ENCODE measurements around the gene KCTD2. TPM values are rescaled to one million over a fixed set of nuclear protein-coding genes. Genes with fewer than 3 reads are reported as not detected.
"Not testable (repeated sequence)": the region's sequence is repeated elsewhere in the genome, so short reads cannot be mapped to it uniquely, and the experiment has no call there.

The KCTD2 gene
- total RNA-seq, 1 donor = 20.2 TPM

GRCh38 chr17:75003957-75004355 lies 43.1 kb upstream of the KCTD2 start:
- no peak for DNase-seq (ENCODE audit: low read depth)
- no peak for TF ChIP-seq CTCF (IDR thresholded peaks at IDR 0.05; ENCODE audit: insufficient read depth, low read length)
- no peak overlapping the region for H3K4me3 ChIP-seq (ENCODE audit: low read depth, low read length)

GRCh38 chr17:75004371-75004770 lies 42.7 kb upstream of the KCTD2 start:
- no peak for TF ChIP-seq CTCF (IDR thresholded peaks at IDR 0.05; ENCODE audit: insufficient read depth, low read length)
- no peak overlapping the region for H3K4me3 ChIP-seq (ENCODE audit: low read depth, low read length)
- no peak for DNase-seq (ENCODE audit: low read depth)

DNA sequence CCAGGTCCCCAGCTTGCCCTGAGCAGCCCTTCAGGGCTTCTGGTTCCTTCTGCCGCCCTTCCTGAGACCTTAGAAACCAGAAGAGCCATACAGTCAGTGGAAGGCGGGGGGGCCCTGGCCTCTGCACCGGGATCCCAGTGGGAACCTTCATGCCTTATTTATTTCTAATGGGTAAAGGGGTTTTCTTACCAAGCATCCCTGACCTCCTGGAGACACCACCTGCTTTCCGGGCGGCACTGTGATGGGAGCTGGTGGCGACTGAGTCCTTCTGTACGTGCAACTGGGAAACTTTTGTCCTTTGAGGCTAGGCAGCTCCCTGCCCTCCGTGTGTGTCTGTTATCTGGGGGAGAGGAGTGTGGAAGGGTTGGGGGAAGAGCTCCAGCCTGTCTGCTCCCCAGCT lies 41.7 kb upstream of the KCTD2 start:
- no peak for DNase-seq (ENCODE audit: low read depth)
- no peak overlapping the region for H3K4me3 ChIP-seq (ENCODE audit: low read depth, low read length)
- no peak for TF ChIP-seq CTCF (IDR thresholded peaks at IDR 0.05; ENCODE audit: insufficient read depth, low read length)

DNA sequence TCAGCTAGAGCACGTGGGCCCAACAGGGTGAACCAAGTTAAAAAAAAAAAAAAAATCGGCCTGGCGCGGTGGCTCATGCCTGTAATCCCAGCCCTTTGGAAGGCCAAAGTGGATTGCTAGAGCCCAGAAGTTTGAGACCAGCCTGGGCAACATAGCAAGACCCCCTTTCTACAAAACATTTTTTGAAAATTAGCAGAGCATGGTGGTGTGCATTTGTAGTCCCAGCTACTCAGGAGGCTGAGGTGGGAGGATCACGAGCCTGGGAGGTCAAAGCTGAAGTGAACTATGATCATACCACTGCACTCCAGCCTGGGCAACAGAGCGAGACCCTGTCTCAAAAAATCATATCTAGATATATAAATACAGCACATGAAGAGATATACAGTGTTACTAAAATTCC lies 40.9 kb upstream of the KCTD2 start:
- DNase-seq (ENCODE audit: low read depth); H3K4me3 ChIP-seq (ENCODE audit: low read depth, low read length): not testable (repeated sequence)

GRCh38 chr17:75006653-75007052 lies 40.4 kb upstream of the KCTD2 start:
- no peak overlapping the region for H3K4me3 ChIP-seq (ENCODE audit: low read depth, low read length)
- TF ChIP-seq CTCF (IDR thresholded peaks at IDR 0.05; ENCODE audit: insufficient read depth, low read length) = no peak
- DNase-seq (ENCODE audit: low read depth) = no peak

DNA sequence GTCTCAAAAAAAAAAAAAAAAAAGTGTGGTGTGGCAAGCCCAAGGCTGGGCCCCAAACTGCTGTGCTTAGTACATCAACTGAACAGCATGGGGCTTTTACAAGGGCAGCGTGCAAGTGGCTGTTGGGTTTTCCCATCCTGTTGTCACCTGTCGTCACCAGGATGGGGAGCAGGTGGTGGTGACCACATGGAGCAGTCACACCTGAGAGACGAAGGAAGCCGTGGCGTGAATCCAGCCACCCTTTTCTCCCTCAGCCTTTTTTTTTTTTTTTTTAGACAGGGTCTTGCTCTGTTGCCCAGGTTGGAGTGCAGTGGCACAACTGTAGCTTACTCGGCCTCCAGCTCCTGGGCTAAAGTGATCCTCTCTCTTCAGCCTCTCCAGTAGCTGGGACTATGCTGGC lies 38.7 kb upstream of the KCTD2 start:
- no peak for DNase-seq (ENCODE audit: low read depth)
- H3K4me3 ChIP-seq (ENCODE audit: low read depth, low read length) = no peak overlapping the region
- TF ChIP-seq CTCF (IDR thresholded peaks at IDR 0.05; ENCODE audit: insufficient read depth, low read length) = no peak

DNA sequence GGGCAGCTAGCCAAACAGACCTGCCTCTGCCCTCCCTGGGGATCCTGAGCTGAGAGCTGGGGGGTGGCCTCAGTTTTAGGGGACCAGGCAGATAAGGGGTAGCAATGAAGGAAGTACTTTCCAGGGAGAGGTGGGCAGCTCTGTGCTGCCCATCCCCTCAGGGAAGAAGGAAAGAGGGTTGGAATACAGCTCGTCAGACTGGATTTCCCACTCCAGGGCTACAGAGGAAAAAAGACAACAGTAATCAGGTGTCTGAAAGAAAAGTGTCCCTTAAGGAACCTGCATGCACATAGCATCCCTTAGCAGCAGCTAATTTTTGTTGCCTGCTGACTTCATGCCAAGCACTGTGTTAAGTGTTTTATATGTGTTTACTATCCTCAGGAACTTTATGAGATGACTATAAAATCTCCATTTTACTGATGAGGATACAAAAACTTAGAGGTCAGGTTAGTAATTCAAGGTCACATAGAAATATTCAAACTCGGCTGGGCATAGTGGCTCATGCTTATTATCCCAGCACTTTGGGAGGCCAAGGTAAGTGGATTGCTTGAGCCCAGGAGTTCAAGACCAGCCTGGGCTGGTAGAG lies 37.8 kb upstream of the KCTD2 start:
- TF ChIP-seq CTCF (IDR thresholded peaks at IDR 0.05; ENCODE audit: insufficient read depth, low read length) = no peak
- H3K4me3 ChIP-seq (ENCODE audit: low read depth, low read length) = no peak overlapping the region
- DNase-seq (ENCODE audit: low read depth) = no peak
